NCI-H2029 treated with DMSO at 0.1 percent for 48 hours (cell line): ENCODE measurements around the gene CAD.

Experiments
- DNase-seq: peaks from one replicate; lab custom pipeline; 2025; lab: John Stamatoyannopoulos, UW

CAD gene

DNA sequence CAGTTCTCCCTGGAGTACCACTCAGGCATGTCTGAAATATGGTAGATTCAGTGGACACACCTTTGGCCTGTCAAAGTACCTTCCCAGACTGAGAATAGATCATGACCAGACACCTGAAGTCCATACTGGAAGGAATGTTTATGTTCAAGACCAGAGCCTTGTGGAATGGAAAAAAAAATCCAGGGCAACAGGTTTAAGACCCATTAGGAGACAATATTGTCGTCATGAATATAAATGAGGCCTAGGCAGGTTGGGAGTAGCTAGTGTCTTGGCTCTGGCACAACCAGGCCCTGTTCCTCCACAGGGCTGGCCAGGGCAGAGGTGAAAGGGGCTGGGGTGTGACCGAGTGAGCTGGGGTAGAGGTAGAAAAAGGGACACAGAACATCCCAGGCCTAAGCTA, 18.5 kb upstream of the CAD start:
- no peak for DNase-seq

DNA sequence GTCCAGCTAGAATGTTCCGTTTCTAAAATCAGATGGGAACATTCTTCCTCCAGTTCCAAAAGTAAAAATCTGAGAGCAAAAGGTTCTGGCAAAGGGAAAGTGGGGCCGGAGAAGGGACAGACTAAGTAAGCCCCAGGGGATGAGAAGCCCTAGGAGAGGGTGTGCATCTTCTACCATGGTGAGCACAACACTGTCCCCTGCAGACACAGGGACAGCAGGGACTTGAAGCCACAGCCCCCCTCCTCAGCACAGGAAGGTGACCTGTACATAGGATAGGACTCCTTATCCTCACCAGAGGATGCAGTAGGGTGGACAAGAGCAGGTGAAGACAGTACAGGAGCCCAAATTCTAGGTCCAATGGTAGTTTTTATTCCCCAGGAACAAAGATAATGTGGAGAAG, 17.9 kb upstream of the CAD start:
- no peak for DNase-seq

DNA sequence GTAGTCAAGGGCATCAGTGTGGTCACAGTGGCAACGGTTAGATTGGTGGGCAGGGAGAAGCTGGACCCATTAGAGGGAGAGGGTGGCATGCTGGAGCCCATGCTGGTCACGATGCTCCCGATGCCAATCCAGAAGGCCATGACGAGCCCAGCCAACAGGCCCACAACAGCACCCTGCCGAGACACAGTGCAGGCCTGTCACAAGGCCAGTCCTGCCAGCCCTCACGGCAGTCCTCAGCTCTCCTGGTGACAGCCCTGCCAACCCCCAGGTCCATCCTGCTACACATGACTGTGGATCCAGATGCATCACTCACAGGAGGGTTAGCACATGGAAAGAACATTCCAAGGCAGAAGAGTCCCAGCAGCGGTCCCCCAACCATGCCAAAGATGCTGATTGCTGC, 15.5 kb upstream of the CAD start:
- DNase-seq = no peak

DNA sequence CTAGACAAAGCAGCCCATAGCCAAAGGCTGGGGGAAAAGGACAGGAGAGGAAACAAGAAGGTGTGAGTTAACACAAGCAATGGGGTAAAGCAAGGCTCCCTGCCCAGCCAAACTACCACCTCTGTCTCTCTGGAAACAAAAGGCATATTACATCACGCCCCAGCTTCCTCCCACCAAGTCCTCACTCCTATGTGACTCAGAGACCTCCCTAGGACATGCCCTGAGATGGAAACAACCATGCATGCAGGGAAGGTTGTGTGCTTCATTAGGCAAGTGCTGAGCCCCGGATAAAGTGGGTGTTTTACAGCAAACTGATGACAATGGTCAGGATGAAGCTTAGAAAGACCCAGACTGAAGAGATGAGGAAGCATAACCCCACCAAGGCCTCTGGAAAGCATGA, 14.3 kb upstream of the CAD start:
- DNase-seq = no peak

DNA sequence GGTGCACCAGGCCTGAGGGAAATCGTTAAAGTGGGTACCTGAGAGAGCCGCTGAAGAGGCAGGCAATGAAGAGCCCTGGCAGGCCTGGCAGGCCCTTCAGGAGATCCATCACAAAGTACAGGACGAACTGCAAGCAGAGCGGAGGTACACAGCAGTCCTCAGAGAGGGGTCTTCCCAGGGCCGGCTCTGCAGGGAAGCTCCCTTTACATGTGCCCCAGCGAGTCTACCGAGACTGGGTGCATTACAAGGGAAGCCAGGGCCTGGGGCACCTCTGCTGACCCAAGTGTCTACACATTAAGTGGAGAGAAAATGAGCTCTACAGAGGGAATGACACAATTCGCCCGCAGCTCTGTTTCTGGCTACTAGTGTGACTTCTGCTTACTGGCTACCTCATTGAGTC, 13.4 kb upstream of the CAD start:
- DNase-seq = no peak

DNA sequence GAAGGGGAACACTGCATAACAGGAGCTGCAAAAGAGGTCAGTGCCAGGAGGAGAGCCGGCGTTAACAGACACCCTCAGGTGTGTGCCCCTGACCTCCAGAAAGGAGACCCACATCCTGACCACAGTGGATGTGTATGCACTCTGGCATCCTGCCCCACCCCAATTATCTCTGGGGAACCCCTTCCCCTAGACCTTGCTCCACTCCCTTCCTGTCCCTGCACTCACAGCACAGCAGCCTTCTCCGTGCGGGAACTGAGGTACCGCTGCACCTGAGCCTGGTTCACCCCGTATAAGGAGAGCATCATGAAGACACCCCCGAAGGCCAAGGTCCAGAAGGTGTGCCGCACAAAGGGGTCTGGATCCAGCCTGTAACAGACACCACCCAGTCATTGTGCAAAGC, 12.6 kb upstream of the CAD start:
- DNase-seq = no peak

DNA sequence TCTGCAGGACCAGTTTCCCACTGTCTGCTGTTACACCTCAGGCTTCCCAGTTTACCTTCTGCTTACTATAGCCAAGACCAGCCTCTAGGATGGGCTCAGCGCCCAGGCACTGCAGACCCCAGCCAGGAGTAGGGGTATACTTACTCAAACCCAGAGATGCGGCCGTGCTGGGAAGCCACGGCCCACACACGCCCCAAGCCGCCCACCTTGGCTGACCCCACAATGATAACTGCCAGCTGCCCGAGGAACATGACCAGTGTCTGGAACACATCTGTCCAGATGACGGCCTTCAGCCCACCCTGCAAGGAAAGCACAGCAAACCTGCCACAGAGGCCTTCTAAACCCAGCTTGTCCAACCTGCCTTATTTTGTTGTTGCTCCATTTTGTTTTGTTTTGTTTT, 12.0 kb upstream of the CAD start:
- no peak for DNase-seq

DNA sequence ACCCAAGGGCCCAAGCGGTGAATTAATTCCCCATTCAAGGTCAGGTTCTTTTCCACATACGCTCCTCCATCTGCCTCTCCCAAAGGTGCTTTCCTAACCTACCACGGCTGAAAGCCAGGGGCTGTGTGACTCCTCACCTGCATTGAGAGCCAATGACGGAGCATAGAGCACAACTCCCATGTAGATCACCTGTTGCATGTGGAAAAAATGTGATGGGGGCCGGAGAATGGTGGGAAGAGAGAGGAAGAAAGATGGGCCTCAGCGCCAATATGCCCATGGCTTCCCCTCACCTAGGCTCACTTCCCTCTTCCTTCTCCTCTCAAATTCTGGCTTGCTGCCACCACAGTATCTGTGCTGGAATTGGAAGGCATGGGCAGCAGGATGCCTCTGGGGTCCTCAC, 10.8 kb upstream of the CAD start:
- DNase-seq = no peak

DNA sequence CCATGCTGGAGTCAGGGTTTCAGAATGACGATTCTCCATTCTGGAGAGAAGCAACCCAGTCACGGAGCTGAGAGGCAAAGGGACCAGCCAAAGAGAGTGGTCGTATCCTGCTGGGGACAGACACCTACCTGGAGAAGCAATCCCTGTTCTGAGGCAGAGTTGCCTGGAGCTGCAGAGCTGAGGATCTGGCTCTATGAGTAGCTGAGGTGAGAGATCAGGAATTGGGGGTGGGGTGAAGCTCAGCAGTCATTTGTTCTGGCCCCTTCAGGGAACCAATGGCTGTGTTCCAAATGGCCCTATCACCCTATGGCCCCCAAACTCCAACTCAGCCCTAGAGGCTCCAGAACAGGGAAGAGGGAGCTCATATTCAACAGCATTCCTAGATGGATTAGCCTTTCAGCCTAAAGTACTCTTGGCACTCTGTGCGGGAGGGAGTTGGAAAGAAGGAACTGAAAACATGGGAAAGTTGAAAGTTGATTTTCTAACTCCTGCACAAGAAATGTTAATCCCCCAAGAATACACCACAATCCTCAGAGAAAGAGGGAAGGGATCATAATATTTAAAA, 8.6 kb upstream of the CAD start:
- no peak for DNase-seq

DNA sequence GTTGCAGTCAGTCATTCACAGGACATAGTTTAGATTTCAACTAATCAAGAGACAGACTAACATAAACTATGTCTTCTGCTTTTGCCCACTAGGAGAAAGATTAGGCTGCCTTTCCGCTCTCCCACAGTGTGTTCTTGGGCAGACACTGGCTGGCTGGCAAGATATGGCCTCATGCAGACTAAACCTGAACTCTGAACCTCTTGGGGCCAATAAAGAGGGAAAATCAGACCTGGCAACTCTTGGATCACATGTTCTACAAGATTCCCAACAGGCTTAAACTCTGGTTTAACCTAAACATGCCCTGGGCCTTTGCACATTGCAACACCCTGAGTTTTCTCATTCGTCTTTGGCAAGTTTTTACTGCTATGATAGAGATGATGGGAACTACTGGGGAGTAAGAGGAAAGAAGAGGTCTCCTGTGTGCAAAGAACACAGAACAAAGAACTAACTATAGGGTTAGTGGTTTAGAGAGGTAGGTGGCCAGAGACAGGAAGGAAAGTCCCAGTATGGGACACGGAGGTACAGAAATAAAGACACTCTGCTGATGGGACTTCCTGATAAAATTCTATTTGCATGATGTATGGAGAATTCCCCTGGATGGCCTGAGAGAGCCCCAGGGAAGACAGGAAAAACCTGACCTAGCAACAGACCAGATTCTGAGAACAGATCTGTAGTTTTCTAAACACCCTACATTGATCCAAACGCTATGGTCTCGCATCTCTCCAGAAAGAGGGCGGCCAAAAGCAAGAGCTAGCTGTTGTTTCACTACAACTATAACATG, 7.4 kb upstream of the CAD start:
- no peak for DNase-seq

DNA sequence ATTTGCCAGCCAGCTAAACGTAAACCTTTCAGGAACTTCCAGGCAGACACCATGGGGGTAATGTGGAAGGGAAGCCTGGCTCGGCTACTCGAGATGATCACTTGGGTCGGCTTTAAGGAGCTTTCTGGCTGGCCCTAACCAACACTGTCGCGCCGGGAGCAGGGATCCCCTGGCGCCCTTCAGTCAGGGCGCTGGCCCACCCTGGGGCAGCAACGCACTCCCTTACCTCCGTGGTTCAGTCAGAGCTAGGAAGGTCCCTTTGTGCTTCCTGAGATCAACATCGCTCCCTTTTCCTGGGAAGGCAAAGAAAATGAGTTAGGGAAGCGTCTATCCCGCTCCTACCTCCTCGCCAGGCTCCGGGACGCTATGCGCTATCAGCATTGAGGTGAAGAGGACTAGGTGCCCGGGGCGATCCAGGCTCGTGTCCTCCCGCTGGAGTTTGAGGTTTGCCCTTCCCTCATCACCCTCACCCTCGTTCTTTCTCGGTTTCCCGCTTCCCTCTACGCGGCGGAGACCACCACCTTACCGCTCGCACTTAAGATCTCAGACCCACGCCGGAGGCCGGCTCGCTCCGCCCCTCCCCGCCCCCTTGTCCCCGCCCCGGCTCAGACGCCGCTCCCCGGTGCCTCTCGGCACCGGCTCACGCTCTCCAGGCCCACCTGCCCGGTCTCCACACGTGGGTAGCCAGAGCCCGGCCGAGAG, 5.8 kb upstream of the CAD start:
- DNase-seq = peak; percentile 30

DNA sequence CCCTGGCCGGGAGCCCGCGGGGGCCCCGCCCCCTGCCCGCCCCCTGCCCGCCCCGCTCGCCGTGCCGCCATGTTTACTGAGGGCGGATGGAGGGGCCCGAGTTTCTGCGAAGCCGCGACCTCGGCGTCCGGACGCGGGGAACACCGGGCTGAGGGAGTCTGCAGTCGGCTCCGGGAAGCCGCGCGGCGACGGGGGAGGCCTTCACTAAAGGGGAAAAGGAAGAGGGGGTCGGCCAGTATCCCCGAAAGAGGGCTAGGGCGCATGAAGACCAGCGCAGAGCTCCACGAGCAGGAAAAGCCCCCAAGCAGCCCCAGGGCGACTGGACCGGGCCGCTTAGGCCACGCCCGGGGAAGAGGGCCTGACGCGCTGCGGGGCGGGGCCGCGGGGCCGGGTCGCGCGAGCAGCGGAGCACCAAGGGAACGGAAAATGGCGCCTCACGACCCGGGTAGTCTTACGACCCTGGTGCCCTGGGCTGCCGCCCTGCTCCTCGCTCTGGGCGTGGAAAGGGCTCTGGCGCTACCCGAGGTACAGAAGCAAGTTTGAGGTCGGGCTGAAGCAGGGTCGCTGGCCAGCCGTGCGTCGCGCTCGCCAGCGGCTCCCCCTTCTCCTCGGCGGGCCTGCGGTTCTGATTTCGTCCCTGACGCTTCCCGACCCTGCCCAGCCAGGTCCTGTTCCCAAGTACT, 5.1 kb upstream of the CAD start, which contains the start of the genes ATRAID and SLC5A6:
Gene ATRAID, plus strand, starts transcription at position 99 of the 683 bp plus-strand sequence. Its CDS starts 328 bp downstream, at position 427.
Gene SLC5A6, minus strand, starts transcription at position 326 of the 683 bp plus-strand sequence. CDS start 4,618 bp downstream, outside the sequence.
- DNase-seq = peak; percentile 42

DNA sequence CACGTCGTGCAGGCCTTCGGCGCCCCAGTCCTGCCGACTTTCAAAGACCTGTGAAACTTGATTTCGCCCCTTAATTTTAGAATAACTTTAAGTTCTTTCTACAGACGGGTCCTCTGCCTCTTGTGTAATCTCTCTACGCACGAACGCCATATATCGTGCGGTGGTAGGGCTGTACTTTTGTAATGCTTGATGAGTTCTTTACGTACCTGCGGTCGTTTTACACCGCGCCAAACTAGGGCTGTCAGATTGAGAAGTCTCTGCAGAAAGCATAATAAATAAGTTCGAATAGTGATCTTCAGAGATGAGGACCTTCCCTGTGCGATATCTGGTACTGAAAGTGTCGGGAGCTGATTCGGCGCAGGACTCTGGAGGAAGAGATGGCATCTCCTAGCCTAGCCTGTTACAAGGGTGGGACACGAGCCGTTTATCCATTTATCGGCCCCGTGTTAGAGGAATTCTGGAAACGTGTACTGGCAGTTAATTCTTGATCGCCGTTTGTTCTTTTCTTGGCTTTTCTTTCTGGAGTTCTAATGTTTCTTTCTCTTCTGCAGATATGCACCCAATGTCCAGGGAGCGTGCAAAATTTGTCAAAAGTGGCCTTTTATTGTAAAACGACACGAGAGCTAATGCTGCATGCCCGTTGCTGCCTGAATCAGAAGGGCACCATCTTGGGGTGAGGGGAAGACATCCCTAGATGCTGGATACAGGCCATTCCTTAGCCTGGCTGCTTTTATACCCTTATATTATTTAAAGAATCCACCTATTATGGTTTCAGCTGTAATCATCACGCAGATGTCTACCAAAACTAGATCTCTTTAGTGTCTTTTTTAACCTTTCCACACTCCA, 4.3 kb upstream of the CAD start:
- no peak for DNase-seq

DNA sequence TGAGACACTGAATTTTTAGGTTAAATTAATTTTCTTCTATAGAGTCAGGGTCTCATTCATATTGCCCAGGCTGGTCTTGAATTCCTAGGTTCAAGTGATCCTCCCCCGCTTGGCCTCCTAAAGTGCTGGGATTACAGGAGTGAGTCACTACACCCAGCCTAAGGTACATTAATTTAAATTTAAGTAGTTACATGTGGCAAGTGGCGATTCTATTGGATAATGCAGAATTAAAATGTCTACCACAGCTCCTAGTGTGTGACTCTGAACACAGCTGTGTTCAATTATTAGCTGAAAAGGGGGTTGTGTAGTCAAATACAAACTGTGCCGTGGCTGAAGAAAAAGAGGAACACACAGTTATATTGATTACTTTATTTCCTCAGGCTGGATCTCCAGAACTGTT, 2.2 kb upstream of the CAD start:
- DNase-seq = no peak

DNA sequence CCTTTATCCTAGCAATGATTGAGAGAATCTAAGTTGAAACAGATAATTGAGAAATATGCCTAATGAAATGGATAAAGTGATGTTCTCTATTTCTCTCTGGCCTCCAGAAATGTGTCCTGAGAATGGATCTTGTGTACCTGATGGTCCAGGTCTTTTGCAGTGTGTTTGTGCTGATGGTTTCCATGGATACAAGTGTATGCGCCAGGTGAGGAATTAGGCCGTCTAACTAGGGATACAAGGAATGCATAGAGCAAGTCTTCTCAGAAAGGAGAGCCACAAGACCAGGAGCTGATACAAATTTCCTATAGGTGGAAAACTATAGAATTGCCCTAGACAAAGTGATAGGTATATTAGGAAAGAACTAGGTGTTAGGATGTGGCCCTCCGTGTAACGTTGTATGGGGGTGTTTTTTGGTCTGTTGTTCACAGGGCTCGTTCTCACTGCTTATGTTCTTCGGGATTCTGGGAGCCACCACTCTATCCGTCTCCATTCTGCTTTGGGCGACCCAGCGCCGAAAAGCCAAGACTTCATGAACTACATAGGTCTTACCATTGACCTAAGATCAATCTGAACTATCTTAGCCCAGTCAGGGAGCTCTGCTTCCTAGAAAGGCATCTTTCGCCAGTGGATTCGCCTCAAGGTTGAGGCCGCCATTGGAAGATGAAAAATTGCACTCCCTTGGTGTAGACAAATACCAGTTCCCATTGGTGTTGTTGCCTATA, 592 bp upstream of the CAD start:
- no peak for DNase-seq

DNA sequence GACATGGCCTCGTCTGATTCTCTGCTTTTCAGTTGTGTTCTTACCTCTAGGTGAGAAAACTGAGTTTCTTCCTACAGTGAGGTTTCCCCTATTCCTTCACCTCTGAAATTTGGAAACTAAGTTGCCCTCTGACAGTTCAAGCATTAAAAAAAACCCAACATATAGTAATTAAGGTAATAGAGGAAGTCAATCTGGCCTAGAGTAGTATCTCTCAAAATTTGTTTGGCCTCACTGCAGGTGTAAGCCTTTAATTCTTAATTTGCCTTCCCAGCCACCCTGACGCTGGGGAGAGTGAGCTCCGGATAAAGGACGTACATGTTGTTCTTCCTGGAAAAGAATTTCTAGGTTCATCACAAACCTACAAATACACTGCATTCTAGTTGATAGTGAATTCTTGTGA, 1.4 kb downstream of the CAD start:
- no peak for DNase-seq

DNA sequence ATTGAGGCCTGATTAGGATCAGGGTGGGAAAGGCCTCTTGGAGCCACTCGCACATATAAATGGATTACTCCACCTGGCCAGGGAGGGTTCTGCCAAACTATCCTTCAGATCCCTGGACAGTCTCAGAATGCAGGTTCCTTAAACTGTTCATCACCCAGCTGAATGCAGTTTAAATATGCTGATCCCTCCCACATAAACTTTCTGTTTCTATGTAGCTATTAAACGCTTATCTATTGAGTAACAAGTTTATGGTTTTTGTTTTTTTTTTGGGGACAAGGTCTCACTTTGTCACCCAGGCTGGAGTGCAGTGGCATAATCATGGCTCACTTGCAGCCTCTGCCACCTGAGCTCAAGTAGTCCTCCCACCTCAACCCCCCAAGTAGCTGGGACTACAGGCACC, 1.9 kb downstream of the CAD start:
- no peak for DNase-seq

DNA sequence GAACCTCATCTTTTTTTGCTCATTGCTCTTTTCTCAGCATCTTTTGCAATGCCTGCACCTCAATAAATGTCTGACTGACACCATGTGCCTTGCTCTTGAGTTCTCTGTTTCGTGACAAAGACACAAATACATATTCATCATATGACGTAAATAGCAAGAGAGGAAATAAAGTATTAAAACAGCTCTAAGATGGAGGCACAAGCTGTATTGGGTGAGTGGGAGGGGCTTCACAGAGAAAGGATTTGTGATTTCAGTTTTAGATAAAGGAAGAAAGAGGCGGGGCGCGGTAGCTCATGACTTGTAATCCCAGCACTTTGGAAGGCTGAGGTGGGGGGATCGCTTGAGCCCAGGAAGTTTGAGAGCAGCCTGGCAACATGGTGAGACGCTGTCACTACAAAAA, 2.9 kb downstream of the CAD start:
- no peak for DNase-seq

DNA sequence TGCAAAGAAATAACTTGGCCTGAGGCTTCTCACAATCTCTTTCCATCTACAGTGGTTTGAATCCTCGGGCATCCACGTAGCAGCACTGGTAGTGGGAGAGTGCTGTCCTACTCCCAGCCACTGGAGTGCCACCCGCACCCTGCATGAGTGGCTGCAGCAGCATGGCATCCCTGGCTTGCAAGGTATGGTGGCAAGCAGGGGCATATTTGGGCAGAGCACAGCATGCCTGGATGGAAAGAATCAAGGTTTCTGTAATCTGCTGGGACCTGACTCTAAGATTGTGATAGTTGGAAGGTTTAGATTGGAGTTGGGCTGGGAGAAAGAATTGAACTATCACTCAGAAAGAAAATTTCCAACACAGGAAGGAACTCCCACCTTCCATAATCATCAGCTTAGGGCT, 4.0 kb downstream of the CAD start:
- DNase-seq = no peak

DNA sequence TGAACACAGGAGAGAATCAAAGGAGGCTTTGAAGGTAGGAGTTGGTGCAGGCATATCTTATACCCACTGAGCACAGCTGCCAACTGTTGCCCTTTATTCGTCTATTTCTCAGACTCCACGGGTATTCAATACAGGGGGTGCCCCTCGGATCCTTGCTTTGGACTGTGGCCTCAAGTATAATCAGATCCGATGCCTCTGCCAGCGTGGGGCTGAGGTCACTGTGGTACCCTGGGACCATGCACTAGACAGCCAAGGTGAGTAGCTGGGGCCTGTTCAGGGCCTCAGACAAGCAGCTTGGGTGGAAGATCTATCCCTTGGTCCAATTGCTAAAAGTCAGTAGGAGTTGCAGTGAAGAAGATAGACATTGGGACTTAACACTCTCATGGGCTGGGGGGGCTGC, 5.2 kb downstream of the CAD start:
- no peak for DNase-seq

DNA sequence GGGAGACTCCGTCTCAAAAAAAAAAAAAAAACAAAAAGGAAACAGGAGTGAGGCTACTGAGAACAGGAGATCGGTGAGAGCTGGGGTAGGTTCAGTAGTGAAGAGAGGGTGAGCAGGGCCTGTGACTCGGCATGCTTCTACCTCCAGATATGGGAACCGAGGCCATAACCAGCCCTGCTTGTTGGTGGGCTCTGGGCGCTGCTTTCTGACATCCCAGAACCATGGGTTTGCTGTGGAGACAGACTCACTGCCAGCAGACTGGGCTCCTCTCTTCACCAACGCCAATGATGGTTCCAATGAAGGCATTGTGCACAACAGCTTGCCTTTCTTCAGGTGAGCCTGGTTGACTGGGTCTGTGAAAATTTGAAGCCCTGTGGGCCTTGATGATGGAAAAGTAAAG, 6.2 kb downstream of the CAD start:
- DNase-seq = no peak
